Stimulated activated CD4-positive, alpha-beta T cell treated with anti-CD3 and anti-CD28 coated beads, Interleukin-1b, Interleukin-23, amount 100 ng/mL, for 4 hours (primary cell): ENCODE measurements around the gene PRRT4.

Source experiments
- DNase-seq, 2 donors: peaks; one replicate each; pipeline ENCODE4 v3.0.0-alpha.2; 2020; ENCODE audit warnings: low read depth in 2 of 2

PRRT4 gene

DNA sequence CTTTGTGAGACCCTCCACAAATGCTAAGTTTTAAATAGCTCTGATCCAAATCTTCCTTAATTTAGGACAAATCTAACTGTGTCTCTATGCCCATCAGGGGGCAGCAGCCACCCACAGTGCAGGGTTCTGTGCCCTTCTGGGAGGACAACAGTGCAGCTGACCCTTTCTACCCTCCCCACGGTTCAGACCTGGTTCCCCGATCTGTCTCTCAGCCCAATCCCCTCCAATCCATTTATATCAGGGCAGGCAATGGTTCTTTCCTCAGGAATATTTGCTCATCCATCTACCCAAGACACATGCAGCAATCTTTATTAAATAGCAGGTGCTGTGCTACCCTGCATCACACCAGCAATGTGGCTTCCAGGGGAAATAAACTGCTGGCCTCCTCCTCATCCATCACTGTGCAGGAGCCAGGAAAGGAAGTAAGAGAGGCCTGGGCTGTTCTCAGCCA is 13.8 kb downstream of the PRRT4 start:
- peak; percentile 30 to 49 for DNase-seq

GRCh38 chr7:128344431-128344774 is 17.1 kb downstream of the PRRT4 start:
- no peak for DNase-seq

GRCh38 chr7:128343554-128344430 is 17.7 kb downstream of the PRRT4 start, which contains the start of gene RBM28:
Gene RBM28 (minus strand): TSS chr7:128343908. CDS start chr7:128343793, 115 bp downstream.
- peak; percentile 66 to 78 for DNase-seq

- DNase-seq: no peak
Observed at GRCh38 chr7:128341733-128342132, 19.8 kb downstream of the PRRT4 start.

DNA sequence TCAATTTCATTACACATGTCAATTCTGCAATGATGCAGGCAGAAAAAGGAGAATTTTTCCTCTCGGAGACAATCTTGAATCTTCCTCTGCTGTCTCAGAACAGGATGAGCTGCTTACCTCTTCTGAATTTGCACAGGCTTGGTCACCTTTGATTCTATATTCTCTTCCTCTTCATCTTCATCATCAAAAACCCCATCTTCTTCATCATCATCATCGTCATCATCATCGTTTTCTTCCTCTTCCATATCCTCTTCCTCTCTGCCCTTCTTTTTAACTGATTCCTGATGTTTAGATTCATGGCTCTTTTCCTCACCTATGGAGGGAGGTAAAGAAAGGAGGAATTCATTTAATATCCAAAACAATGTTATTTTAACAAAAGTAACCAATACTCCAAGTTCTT is 25.8 kb downstream of the PRRT4 start:
- no peak for DNase-seq

- DNase-seq: no peak
Observed at GRCh38 chr7:128324368-128324680, 37.2 kb downstream of the PRRT4 start.

- DNase-seq: no peak
Observed at GRCh38 chr7:128323459-128324367, 37.8 kb downstream of the PRRT4 start.

DNA sequence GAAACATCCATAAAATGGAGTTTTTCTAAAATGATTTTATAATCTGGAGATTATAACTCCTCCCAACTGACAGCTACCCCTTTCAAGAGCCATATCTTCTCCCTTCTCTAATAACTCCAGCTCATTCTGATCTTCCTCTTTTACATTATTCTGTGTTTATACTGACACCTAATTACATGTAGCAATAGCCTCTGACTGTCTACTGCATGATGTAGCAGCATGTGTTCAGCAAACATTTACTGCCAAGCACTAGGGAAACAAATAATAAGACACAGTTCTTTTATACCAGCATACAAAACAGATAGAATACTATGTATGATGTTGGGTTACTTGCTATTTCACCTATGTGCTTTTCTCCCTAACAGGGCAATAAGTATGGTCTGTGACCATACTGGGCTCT is 38.5 kb downstream of the PRRT4 start:
- DNase-seq: no peak

- no peak for DNase-seq
Observed at GRCh38 chr7:128322040-128322643, 39.3 kb downstream of the PRRT4 start.

DNA sequence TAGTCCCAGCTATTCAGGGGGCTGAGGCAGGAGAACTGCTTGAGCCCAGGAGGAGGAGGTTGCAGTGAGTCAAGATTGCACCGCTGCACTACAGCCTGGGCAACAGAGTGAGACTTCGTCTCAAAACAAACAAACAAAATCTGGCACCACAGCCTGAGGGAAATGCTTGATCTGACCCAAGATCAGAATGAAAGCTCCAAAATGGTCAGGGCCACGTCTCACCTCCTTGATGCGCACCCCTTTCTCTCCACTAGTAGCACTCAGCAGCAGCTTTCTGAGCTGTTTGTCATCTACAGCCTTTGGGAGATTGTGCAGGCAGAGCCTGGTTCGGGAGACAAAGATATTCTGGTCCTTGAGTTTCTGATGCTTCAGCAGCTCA is 40.5 kb downstream of the PRRT4 start:
- DNase-seq: no peak

DNA sequence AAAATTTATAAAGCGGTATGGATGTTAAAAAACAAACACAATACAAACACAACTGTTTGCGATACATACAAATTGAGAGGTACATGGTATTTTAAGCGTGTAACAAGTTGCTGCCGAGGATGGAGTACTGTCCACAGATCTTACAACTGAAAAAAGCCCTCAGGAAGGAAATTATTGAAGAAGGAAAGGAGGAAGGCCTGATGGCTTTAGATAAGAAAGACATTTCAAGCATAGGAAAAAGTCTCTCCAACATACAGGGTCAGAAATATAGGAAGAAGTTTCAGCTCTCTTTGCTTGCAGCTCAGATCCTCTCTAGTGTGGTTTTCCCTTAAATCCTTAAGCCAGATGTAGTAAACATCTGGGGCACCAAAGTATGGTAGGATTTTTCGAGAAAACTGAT is 42.8 kb downstream of the PRRT4 start:
- DNase-seq: no peak

- no peak for DNase-seq
Observed at GRCh38 chr7:128311013-128311412, 50.5 kb downstream of the PRRT4 start.

DNA sequence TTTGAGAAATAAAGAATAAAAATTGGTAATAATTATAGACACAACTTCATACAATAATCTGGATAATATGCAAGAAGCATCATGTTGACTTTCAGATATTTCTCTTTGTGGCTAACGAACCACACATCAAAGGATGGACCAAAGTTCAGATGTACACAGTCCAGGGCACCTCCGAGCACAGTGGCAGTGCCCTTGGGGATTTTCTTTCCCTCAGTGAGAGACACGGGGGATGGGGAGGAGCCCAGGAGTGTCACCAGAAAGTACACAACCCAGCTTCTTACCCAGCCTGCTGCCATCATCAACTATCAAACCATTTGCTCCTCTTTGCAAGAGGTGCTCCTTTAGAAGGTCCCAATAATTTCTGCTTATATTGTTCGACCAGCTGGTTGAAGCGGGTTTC is 51.0 kb downstream of the PRRT4 start:
- no peak for DNase-seq

GRCh38 chr7:128309976-128310375 is 51.5 kb downstream of the PRRT4 start:
- no peak for DNase-seq

GRCh38 chr7:128309124-128309523 is 52.4 kb downstream of the PRRT4 start:
- DNase-seq: no peak

DNA sequence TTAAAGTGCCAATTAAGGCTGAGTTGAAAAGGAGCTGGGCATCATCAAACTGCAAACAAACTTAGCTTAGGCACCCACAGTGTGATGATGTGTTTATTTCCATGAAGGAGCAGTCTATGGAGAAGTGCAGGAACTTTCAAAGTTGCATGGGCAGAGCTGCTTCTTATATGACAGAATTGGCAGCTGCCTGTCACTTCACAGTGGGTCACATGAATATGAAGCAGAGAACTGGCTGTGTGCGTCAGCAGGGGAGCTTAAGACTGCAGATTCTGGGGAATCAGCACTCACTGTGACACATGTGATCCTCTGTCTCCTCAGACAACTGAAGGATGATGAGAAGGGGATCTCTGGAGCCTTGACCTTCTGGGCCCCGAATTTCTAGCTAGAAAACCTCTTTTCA is 54.4 kb downstream of the PRRT4 start:
- no peak for DNase-seq

GRCh38 chr7:128304212-128304611 is 57.3 kb downstream of the PRRT4 start:
- no peak for DNase-seq

DNA sequence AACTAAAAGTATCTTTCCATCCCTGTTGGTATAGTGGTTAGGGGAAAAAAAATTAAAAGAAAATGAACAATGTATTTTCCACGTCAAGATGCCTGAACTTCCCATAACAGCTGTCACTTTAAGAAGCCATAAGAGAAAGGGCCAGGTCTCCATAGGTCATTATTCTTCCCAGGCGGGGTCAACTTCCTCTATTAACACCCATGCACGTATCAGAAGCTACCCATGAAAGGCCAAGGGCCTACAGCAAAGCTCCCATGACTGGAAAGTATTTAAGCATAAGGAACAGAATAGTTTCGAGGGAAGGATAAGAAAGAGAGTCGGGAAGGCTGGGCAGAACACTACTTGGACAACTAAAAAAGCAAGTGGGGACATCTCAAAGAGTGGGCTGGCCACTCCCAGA is 57.8 kb downstream of the PRRT4 start:
- DNase-seq: no peak

DNA sequence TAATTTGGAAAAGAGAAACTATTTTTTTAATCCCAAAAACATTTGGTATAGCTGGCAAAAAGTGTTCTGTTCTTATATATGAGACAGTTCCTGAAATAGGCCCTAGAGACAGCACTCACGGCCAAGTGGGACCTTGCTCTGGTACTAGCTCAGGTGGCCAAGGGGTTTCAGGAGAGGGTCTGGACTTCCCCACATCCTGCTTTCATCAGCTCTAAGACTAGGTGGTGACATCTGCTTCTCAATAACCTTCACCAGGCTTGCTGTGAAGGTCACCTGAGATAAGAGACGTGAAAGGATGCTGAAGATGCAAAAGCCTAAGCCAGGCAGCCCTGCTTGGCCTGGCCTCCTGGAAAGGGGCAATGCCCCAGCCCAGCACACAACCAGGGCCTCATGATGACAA is 58.4 kb downstream of the PRRT4 start:
- DNase-seq: no peak

DNA sequence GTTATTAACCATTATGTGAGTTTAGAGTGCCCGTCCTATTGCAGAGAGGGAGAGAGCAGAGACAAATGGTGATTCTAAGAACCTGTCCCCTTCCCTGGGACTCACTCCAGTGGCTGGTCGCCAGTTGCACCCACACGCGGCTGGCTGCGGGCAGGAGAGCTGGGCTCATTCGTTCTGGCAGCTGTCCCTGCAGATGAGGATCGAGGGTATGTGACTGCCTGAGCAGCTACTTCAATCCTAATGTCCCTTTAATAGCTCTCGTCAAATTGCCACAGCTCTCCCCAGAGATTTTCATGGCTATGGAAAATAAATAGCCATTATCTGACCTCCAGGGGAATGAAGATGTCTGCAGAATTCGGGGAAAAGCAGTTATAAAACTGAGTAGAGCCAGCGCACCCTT is 59.4 kb downstream of the PRRT4 start:
- no peak for DNase-seq
